GM12874 (cell line): ENCODE results near the gene PRKAB1.

Source experiments
- CTCF ChIP-seq: IDR thresholded peaks from 2 replicates; pipeline ENCODE4 v1.5.1; 2011; ENCODE audit warnings: low read depth, mild to moderate bottlenecking, control low read depth, low read length, moderate library complexity; ENCODE audit not compliant: insufficient read depth

PRKAB1 gene

DNA sequence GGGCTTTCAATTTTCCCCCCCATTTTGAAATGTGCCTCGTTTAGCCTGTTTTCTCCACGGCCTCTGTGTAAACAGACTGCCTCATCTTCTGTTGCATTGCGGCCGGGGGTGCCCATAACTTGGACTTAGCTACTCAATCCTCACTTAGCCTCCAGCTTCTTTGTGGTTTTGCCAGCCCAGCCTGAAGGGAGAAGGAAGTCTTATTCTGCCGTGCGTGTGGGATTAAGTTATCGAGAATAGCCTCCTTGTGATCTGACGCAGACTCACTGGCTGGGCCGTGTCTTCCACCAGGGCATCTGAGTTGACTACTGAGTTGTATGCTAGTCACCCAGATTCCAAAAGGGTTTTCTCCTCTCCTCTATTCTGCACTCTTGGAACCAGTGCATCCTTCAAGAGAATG is 8.1 kb downstream of the PRKAB1 start:
- TF ChIP-seq CTCF: no peak

GRCh38 chr12:119676573-119676972 is 8.6 kb downstream of the PRKAB1 start:
- no peak for TF ChIP-seq CTCF

- no peak for TF ChIP-seq CTCF
Observed at GRCh38 chr12:119678459-119678858, 10.5 kb downstream of the PRKAB1 start.

GRCh38 chr12:119679081-119679480 is 11.1 kb downstream of the PRKAB1 start:
- TF ChIP-seq CTCF: no peak

DNA sequence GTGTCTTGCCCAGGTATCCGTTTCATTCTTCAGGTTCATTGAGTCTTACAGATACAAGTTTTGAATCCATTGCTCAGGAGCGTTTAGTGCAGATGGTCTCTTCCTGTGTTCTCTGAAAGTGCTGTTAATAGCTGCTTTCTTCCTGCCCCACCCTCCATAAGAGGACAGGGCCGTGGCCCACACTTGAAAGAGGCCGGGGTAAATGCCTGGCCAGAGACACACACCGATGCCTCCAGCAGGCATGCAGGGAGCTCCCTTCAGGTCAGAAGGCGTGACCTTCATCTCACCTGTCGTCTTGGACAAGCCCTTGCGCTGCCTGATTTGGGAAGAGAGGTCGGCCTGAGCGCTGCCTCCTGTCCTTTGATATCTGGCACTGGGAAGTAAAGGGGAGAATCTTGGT is 11.6 kb downstream of the PRKAB1 start:
- TF ChIP-seq CTCF: no peak

GRCh38 chr12:119681111-119681510 is 13.2 kb downstream of the PRKAB1 start:
- TF ChIP-seq CTCF: no peak

GRCh38 chr12:119681728-119682638 is 14.1 kb downstream of the PRKAB1 start:
- no peak for TF ChIP-seq CTCF
